ENCODE data around the gene ALOX15. TPM values are rescaled to one million over a fixed set of nuclear protein-coding genes. Genes with fewer than 3 reads are reported as not detected.

Gene ALOX15
- total and polyA plus RNA-seq, 10 of the 15 experiments (the other 5 are each of a cell fraction or from before 2014, with no cell fraction given), result 0.05 to 1.0 (median 0.24) TPM

DNA sequence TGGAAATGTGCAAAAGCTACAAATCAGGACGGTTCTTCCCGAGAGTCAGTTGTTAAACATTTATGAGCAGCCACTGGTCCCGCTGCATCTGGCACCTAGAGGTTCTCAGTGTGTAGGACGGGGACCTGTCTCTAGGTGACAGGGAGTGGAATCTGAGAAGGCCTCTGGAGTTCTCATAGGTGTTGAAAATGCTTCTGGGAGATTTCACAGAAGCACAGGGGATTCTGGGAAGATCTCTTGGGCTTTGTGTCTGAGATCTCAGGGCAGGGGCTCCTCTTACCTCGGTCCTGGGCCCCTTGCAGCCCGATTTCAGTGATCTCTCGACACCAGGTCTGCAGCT is 8.9 kb downstream of the ALOX15 start:
- 22% methylated on average over 7 of the region's 7 CpGs for WGBS (ENCODE audit: insufficient coverage, insufficient replicate concordance, low lambda C conversion rate, missing lambda C conversion rate)
- ChIA-PET RAD21 (ENCODE audit: unreplicated experiment) (no interaction called here), CTCF (interaction anchor here (1.9 kb wide), 1 partner anchor 66 kb away, joined by 9 read pairs; no protein-coding TSS in a partner anchor), SMC1A (ENCODE audit: uncharacterized antibody, unreplicated experiment) (no interaction called here), POLR2A (no interaction called here)
- intact Hi-C loops (cut with micrococcal nuclease; ENCODE audit: unreplicated experiment) (no loop called here), in situ Hi-C loops (cut with MboI) (no loop called here)
- H3K4me2 ChIP-seq (ENCODE audit: control insufficient read depth, insufficient read depth), result no peak overlapping the region
- no peak for ATAC-seq
- H4K20me1 ChIP-seq (ENCODE audit: control insufficient read depth, insufficient read depth), result no peaks in the 10 kb centered on the region
- no peaks in the 10 kb centered on the region for H3K36me3 ChIP-seq (ENCODE audit: control insufficient read depth in 2 of 2, insufficient read depth in 2 of 2, low read length in 1 of 2)
- peaks cover 22% of the 10 kb centered on the region for H3K4me1 ChIP-seq (ENCODE audit: control insufficient read depth, insufficient read depth, low read length)
- FAIRE-seq, result no peak
- no peak overlapping the region for H3K4me3 ChIP-seq
- H3K9ac ChIP-seq (ENCODE audit: control insufficient read depth, insufficient read depth, low read length), result no peak overlapping the region
- H3K27me3 ChIP-seq (replicated peaks in 1 of 2; ENCODE audit: control insufficient read depth in 2 of 2, insufficient read depth in 2 of 2, low read length in 1 of 2), result no peaks in the 10 kb centered on the region
- no peak overlapping the region for H3K27ac ChIP-seq (ENCODE audit: control insufficient read depth, insufficient read depth)
- H3K9me3 ChIP-seq (replicated peaks; ENCODE audit: control insufficient read depth, insufficient read depth, low read length), result no peaks in the 10 kb centered on the region
- BruUV-seq (replicated peaks), result no TSS peak
- DNase-seq (ENCODE audit: low read depth, low spot score), result no peak
- H3K79me2 ChIP-seq (ENCODE audit: control insufficient read depth, insufficient read depth, low read length), result no peaks in the 10 kb centered on the region
- TF ChIP-seq CBFB (IDR thresholded peaks at IDR 0.05; ENCODE audit: low read depth) (no peak), MXI1 (IDR thresholded peaks at IDR 0.05; ENCODE audit: low read depth, low read length) (no peak), PAX5 (IDR thresholded peaks at IDR 0.05; ENCODE audit: borderline replicate concordance, low read depth, low read length) (no peak), FOXM1 (IDR thresholded peaks at IDR 0.05; ENCODE audit: low read depth, low read length) (no peak), TCF12 (IDR thresholded peaks at IDR 0.05; ENCODE audit: low read depth, low read length) (no peak), TBL1XR1 (IDR thresholded peaks at IDR 0.05; ENCODE audit: low read depth, low read length) (no peak), ZNF24 (IDR thresholded peaks at IDR 0.05) (no peak), SP1 (IDR thresholded peaks at IDR 0.05; ENCODE audit: low read depth, low read length) (no peak), RBBP5 (conservative IDR thresholded peaks at IDR 0.05) (no peak), EGR1 (IDR thresholded peaks at IDR 0.05; ENCODE audit: borderline replicate concordance in 1 of 2, low read depth in 2 of 2, low read length in 2 of 2) (no peak)
- TF ChIP-seq, protein P1, sequence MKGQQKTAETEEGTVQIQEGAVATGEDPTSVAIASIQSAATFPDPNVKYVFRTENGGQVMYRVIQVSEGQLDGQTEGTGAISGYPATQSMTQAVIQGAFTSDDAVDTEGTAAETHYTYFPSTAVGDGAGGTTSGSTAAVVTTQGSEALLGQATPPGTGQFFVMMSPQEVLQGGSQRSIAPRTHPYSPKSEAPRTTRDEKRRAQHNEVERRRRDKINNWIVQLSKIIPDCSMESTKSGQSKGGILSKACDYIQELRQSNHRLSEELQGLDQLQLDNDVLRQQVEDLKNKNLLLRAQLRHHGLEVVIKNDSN (IDR thresholded peaks at IDR 0.05; ENCODE audit: borderline replicate concordance, extremely low read length, insufficient read depth, low read depth, low read length), result no peak
- TF ChIP-seq, protein P2, sequence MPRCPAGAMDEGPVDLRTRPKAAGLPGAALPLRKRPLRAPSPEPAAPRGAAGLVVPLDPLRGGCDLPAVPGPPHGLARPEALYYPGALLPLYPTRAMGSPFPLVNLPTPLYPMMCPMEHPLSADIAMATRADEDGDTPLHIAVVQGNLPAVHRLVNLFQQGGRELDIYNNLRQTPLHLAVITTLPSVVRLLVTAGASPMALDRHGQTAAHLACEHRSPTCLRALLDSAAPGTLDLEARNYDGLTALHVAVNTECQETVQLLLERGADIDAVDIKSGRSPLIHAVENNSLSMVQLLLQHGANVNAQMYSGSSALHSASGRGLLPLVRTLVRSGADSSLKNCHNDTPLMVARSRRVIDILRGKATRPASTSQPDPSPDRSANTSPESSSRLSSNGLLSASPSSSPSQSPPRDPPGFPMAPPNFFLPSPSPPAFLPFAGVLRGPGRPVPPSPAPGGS (IDR thresholded peaks at IDR 0.05; ENCODE audit: borderline replicate concordance, insufficient read depth, low read depth, low read length, poor library complexity, severe bottlenecking), result no peak
- TF ChIP-seq, protein P3, sequence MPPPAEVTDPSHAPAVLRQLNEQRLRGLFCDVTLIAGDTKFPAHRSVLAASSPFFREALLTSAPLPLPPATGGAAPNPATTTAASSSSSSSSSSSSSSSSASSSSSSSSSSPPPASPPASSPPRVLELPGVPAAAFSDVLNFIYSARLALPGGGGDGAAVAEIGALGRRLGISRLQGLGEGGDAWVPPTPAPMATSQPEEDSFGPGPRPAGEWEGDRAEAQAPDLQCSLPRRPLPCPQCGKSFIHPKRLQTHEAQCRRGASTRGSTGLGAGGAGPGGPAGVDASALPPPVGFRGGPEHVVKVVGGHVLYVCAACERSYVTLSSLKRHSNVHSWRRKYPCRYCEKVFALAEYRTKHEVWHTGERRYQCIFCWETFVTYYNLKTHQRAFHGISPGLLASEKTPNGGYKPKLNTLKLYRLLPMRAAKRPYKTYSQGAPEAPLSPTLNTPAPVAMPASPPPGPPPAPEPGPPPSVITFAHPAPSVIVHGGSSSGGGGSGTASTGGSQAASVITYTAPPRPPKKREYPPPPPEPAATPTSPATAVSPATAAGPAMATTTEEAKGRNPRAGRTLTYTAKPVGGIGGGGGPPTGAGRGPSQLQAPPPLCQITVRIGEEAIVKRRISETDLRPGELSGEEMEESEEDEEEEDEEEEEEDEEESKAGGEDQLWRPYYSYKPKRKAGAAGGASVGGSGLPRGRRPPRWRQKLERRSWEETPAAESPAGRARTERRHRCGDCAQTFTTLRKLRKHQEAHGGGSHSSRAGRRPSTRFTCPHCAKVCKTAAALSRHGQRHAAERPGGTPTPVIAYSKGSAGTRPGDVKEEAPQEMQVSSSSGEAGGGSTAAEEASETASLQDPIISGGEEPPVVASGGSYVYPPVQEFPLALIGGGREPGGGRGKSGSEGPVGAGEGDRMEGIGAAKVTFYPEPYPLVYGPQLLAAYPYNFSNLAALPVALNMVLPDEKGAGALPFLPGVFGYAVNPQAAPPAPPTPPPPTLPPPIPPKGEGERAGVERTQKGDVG (CRISPR knock-in tag; IDR thresholded peaks at IDR 0.05), result no peak
- H2AFZ ChIP-seq (ENCODE audit: control insufficient read depth, low read depth, low read length), result no peak overlapping the region
